GM12892 (cell line): ENCODE results near the gene LIFR.

Source experiments
- POLR2A ChIP-seq: IDR thresholded peaks from 2 replicates; pipeline ENCODE4 v1.6.1; 2011; ENCODE audit warnings: low read depth, low read length, control low read depth
- POLR2AphosphoS5 ChIP-seq: IDR thresholded peaks from 2 replicates; pipeline ENCODE4 v1.6.1; 2011; ENCODE audit warnings: low read depth, low read length, control low read depth

- TF ChIP-seq POLR2A = no peak
- TF ChIP-seq POLR2AphosphoS5 = no peak
Observed at GRCh38 chr5:38605610-38606009, 49.2 kb upstream of the LIFR start.
